HFF-Myc (cell line): Measurements from ENCODE around the gene SLC44A3.

Experiments used
- DNase-seq: peaks from one replicate; pipeline ENCODE4 v3.0.0-alpha.2; 2011; ENCODE audit warnings: low read depth; ENCODE audit errors: extremely low read depth
- H3K4me3 ChIP-seq: replicated peaks from 2 replicates; pipeline ENCODE4 v1.5.1; 2011; ENCODE audit warnings: low read depth, mild to moderate bottlenecking, control low read depth, low read length
- TF ChIP-seq, protein P1 (sequence below): IDR thresholded peaks from 2 replicates; pipeline ENCODE4 v1.5.1; 2012; ENCODE audit warnings: mild to moderate bottlenecking, low read depth, low read length, control low read depth; ENCODE audit errors: missing control alignments

SLC44A3 gene

DNA sequence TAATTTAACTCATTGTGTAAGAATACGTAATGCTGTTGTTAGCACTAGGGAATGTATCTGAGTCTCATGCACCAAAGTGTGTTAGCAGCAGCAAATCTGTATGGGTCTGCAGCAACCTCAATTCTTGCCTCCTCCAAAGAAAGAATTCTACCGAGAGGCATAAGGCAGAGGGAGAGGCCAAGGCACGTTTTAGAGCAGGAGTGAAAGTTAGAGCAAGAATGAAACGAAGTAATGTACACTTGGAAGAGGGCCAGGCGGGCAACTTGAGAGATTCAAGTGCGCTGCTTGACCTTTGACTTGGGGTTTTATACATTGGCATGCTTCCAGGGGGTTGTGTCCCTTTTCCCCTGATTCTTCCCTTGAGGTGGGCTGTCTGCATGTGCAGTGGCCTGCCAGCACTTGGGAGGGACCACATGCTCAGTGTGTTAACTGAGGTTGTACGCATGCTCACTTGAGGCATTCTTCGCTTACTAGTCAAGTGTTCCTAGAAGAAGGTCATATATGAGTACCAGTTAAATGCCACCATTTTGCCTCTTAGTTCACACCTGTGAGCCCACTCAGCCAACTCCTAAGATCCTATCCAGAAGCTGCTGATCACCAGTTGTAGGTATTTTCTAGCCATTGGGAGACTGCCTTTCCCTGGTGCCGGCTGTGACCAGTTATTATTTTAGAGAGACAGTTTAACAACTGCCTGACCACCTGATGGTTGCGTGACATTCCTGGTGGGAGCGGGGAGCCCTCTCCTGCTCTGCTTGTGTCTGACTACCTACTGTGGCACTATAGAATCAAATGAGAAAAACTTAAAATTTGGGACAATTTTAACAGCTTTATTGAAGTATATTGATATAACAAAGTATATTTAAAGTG is 109.4 kb downstream of the SLC44A3 start:
- H3K4me3 ChIP-seq = no peak overlapping the region
- TF ChIP-seq, protein P1, sequence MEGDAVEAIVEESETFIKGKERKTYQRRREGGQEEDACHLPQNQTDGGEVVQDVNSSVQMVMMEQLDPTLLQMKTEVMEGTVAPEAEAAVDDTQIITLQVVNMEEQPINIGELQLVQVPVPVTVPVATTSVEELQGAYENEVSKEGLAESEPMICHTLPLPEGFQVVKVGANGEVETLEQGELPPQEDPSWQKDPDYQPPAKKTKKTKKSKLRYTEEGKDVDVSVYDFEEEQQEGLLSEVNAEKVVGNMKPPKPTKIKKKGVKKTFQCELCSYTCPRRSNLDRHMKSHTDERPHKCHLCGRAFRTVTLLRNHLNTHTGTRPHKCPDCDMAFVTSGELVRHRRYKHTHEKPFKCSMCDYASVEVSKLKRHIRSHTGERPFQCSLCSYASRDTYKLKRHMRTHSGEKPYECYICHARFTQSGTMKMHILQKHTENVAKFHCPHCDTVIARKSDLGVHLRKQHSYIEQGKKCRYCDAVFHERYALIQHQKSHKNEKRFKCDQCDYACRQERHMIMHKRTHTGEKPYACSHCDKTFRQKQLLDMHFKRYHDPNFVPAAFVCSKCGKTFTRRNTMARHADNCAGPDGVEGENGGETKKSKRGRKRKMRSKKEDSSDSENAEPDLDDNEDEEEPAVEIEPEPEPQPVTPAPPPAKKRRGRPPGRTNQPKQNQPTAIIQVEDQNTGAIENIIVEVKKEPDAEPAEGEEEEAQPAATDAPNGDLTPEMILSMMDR = no peak
- no peak for DNase-seq

DNA sequence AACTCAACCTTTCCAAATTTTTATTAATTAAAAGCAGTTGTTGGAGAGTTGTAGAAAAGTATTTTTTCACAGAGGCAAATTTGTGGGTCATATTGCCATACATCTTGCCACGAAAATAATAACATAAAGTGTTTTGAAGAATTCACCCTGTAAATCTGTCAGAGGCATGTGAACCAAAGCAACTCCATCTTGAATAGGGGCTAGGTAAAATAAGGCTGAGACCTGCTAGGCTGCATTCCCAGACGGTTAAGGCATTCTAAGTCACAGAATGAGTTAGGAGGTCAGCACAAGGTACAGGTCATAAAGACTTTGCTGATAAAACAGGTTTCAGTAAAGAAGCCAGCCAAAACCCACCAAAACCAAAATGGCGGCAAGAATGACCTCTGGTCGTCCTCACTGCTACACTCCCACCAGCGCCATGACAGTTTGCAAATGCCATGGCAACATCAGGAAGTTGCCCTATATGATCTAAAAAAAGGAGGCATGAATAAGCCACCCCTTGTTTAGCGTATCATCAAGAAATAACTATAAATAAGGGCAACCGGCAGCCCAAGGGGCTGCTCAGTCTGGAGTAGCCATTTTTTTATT is 111.2 kb downstream of the SLC44A3 start:
- no peak for DNase-seq
- TF ChIP-seq, protein P1 = no peak
- no peak overlapping the region for H3K4me3 ChIP-seq

DNA sequence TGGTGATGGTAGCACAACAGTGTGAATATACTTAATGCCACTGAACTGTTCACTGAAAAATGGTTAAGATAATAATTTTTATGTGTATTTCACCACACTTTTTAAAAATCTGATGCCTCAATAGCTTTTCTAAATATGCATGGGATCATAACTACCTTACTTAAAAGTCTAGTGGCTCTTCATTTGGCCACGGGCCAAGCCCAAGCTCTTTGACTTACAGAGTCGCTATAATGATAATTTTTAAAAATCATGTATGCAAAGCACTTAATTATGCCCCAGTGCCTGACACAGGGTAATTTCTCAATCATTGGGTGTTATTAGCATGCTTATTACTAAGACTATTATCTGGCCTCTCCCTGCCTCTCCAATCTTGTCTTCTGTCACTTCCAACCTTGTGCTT is 114.4 kb downstream of the SLC44A3 start:
- DNase-seq = no peak
- H3K4me3 ChIP-seq = no peak overlapping the region
- TF ChIP-seq, protein P1 = no peak

DNA sequence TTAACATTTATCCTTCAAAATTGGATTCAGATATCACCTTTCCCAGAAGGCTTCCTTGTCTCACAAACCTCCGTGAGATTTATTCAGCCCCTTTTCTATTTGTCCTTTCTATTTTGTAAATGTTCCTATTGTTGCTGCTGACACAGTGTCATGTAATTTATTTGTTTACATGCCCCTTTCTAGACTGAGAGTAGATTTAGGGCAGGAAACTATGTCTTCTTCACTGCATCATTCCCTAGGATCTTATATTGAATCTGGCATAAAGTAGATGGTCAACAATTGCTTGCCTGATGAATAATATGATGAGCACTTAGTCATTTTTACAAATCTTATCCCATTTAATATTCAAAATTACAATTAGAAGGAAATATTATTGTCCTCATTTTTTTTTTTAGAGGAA is 114.9 kb downstream of the SLC44A3 start:
- DNase-seq = no peak
- TF ChIP-seq, protein P1 = no peak
- no peak overlapping the region for H3K4me3 ChIP-seq

DNA sequence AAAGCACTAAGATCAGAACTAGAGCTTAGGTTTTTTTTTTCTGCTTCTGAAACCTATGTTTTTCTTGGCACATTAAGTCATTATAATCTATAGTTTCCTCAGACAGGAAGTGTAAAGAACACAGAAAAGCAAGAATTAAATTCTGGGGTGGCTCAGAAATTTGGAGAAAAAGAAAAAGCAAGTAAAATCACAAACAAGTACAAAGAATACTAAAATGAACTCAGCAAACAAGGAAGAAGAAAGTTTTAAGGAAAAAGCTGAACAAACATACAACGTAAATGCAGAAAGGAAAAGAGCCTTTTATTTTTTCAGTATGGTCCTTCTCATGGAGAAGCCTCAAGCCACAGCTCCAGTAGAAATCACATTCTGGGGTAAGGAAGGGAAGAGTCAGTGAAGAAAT is 115.3 kb downstream of the SLC44A3 start:
- no peak overlapping the region for H3K4me3 ChIP-seq
- TF ChIP-seq, protein P1 = no peak
- DNase-seq = no peak

DNA sequence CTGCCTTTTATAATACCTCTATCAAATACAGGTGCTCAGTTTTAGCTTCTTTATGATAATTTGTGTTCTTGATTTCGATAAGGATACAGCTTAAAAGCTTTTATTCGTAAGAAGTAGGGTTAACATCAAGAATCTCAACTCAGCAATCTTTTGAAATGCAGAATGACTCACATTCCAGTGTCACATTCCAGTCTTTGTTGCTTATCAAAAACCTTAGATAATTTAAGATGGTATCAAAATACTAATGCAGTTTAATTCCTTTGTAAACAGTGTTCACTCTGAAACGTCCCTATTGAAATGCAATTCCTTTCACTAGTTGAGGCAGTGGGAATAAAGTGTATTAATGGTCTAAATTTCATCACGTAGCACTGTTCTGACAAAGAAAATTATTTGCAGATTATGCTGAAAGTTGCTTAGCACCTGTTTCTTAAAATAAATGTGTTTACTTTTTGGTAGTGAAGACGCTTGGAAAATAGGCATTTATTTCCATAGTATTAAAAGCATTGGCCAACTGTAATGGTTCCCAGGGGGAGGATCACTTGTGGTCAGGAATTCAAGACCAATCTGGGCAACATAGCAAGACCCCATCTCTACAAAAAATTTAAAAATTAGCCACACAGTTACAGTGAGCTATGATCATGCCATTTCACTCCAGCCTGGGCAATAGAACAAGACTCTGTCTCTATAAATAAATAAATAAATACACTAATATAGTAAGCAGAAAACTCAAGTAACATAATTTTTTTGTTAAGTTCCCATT is 116.9 kb downstream of the SLC44A3 start:
- H3K4me3 ChIP-seq = no peak overlapping the region
- TF ChIP-seq, protein P1 = no peak
- DNase-seq = no peak
